ENCODE measurements around the gene HEATR9. TPM values are rescaled to one million over a fixed set of nuclear protein-coding genes. Genes with fewer than 3 reads are reported as not detected.

Gene HEATR9
- total and polyA plus RNA-seq, 4 donors, result 0.08 TPM; not detected in 3

DNA sequence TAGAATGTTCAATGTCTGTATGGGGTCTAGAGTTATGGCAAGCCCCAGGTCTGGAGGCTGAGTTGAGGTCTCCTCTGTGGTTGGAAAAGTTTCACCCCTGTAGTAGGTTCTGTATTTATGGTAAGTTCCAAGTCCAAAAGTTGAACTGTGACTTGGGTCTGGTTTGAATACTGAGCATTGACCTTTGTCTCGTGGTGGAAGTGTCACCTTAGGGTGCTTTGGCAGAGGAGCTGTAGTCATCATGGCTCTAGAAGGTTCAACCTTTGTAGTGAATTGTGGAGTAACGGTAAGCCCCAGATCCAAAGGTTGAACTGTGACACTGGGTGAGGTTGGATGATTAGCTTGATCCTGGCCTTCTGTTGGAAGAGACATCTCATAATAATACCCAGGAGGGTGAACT is 44.3 kb upstream of the HEATR9 start (continued):
- TF ChIP-seq, protein P1, sequence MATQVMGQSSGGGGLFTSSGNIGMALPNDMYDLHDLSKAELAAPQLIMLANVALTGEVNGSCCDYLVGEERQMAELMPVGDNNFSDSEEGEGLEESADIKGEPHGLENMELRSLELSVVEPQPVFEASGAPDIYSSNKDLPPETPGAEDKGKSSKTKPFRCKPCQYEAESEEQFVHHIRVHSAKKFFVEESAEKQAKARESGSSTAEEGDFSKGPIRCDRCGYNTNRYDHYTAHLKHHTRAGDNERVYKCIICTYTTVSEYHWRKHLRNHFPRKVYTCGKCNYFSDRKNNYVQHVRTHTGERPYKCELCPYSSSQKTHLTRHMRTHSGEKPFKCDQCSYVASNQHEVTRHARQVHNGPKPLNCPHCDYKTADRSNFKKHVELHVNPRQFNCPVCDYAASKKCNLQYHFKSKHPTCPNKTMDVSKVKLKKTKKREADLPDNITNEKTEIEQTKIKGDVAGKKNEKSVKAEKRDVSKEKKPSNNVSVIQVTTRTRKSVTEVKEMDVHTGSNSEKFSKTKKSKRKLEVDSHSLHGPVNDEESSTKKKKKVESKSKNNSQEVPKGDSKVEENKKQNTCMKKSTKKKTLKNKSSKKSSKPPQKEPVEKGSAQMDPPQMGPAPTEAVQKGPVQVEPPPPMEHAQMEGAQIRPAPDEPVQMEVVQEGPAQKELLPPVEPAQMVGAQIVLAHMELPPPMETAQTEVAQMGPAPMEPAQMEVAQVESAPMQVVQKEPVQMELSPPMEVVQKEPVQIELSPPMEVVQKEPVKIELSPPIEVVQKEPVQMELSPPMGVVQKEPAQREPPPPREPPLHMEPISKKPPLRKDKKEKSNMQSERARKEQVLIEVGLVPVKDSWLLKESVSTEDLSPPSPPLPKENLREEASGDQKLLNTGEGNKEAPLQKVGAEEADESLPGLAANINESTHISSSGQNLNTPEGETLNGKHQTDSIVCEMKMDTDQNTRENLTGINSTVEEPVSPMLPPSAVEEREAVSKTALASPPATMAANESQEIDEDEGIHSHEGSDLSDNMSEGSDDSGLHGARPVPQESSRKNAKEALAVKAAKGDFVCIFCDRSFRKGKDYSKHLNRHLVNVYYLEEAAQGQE (IDR thresholded peaks at IDR 0.05), result peak; percentile 18
- TF ChIP-seq JUND (IDR thresholded peaks at IDR 0.05) (peak in 1 of 2 donors; percentile 22), FOXA2 (IDR thresholded peaks at IDR 0.05) (no peak)
- TF ChIP-seq, protein P2, sequence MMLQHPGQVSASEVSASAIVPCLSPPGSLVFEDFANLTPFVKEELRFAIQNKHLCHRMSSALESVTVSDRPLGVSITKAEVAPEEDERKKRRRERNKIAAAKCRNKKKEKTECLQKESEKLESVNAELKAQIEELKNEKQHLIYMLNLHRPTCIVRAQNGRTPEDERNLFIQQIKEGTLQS (IDR thresholded peaks at IDR 0.05), result no peak

DNA sequence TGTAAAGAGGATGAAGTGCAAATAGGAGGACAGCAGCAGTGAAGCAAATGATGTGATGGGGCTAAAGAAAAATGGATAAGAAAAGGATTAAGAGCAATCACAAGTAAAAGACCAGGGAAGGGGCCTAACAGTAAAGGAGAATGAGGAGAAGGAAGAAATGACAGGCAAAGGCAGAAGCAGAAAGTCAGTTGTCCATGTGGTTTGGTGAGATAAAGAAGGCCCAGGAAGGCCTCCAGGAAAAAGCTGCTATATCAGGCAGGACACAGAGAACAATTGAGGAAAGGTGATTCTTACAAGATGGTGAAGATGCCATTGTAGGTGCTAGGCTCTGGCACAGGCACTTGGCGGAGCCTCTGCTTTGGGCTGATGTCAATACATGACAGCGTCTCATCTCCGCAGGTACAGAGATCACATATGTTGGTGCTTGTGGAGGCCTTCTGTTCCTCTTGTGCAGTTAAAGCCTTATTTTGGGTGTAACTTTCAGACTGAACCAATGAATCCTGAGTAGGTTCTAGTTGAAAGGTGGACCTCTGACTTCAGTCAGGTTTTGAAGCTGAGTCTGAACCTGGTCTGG is 43.7 kb upstream of the HEATR9 start:
- Histone ChIP-seq H3K27ac (ENCODE audit: low read depth in 1 of 2, low read length in 2 of 2) (no peak overlapping the region), H3K9me3 (ENCODE audit: control insufficient read depth in 4 of 4, low read length in 3 of 4) (no peaks in the 10 kb centered on the region), H3K9ac (ENCODE audit: low read depth in 1 of 2, low read length in 2 of 2) (no peak overlapping the region), H3K27me3 (ENCODE audit: control insufficient read depth in 4 of 4, insufficient read depth in 4 of 4, low read length in 3 of 4) (no peaks in the 10 kb centered on the region), H3K36me3 (ENCODE audit: control insufficient read depth in 4 of 4, insufficient read depth in 3 of 4, low read depth in 1 of 4, low read length in 3 of 4) (no peaks in the 10 kb centered on the region), H3K4me3 (ENCODE audit: low read depth in 1 of 3, low read length in 3 of 3) (no peak overlapping the region), H3K4me1 (ENCODE audit: control insufficient read depth in 4 of 4, insufficient read depth in 4 of 4, low read length in 3 of 4) (peaks cover 2 to 27% (median 19%) of the 10 kb centered on the region in 4 donors)
- 94% methylated on average over 3 of the region's 3 CpGs for WGBS
- TF ChIP-seq HNF4A (conservative IDR thresholded peaks at IDR 0.05) (no peak), GABPA (IDR thresholded peaks at IDR 0.05 in 1 of 2, conservative IDR thresholded peaks at IDR 0.05 in 1 of 2) (no peak), HNF4G (IDR thresholded peaks at IDR 0.05) (no peak)
- TF ChIP-seq, protein P3, sequence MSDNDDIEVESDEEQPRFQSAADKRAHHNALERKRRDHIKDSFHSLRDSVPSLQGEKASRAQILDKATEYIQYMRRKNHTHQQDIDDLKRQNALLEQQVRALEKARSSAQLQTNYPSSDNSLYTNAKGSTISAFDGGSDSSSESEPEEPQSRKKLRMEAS (IDR thresholded peaks at IDR 0.05), result no peak
- no peak for DNase-seq (ENCODE audit: low spot score)

DNA sequence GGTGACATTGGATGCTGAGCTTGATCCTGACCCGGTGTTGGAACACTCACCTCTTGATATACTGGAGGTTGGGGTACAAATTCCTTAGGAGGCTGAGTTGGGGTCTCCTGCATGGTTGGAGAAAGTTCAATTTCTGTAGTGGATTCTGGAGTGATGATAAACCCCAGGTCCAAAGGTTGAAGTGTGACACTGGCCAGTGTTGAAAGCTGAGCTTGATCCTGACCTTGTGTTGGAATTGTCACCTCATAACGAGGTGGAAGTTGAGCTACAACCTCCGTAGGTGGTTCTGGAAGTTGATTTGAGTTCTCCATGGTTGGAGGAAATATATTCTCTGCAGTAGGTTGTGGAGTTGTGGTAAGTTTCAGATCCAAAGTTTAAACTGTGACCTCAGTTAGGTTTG is 40.7 kb upstream of the HEATR9 start:
- no peak for DNase-seq (ENCODE audit: low spot score)
- TF ChIP-seq, protein P1 (IDR thresholded peaks at IDR 0.05), result no peak
- peak; percentile 16 for TF ChIP-seq HNF4G (IDR thresholded peaks at IDR 0.05)
- TF ChIP-seq FOXA2 (IDR thresholded peaks at IDR 0.05), result no peak
- peak; percentile 52 to 66 for TF ChIP-seq HNF4A (conservative IDR thresholded peaks at IDR 0.05)
- no peak overlapping the region for H3K4me3 ChIP-seq (ENCODE audit: low read depth in 1 of 3, low read length in 3 of 3)
- no peaks in the 10 kb centered on the region for H3K9me3 ChIP-seq (ENCODE audit: control insufficient read depth in 4 of 4, low read length in 3 of 4)
- H3K9ac ChIP-seq (ENCODE audit: low read depth in 1 of 2, low read length in 2 of 2), result no peak overlapping the region
- no peaks in the 10 kb centered on the region for H3K36me3 ChIP-seq (ENCODE audit: control insufficient read depth in 4 of 4, insufficient read depth in 3 of 4, low read depth in 1 of 4, low read length in 3 of 4)
- H3K27ac ChIP-seq (ENCODE audit: low read depth in 1 of 2, low read length in 2 of 2), result no peak overlapping the region
- H3K4me1 ChIP-seq (ENCODE audit: control insufficient read depth in 4 of 4, insufficient read depth in 4 of 4, low read length in 3 of 4), result peaks cover 0 to 16% (median 10%) of the 10 kb centered on the region in 4 donors
- no peaks in the 10 kb centered on the region for H3K27me3 ChIP-seq (ENCODE audit: control insufficient read depth in 4 of 4, insufficient read depth in 4 of 4, low read length in 3 of 4)
- WGBS, result 67% methylated on average over 3 of the region's 3 CpGs
